Fibroblast of villous mesenchyme (primary cell): ENCODE measurements around the gene TBL1XR1. TPM values are rescaled to one million over a fixed set of nuclear protein-coding genes. Genes with fewer than 3 reads are reported as not detected.

Experiments used
- DNase-seq: peaks from one replicate; pipeline ENCODE4 v3.0.0-alpha.2; 2010; ENCODE audit warnings: low read depth
- H3K4me3 ChIP-seq: 2 replicates; pipeline ENCODE4 v1.5.1; 2011; ENCODE audit warnings: low read depth, mild to moderate bottlenecking, low read length
- total RNA-seq: library from RNA; depleted of rRNA; stranded (reverse); fragments of >200 nt; gene quantifications from 2 replicates; pipeline ENCODE4 v1.2.3, GENCODE V29; 2012
- TF ChIP-seq, protein P1 (sequence below): IDR thresholded peaks from 2 replicates; pipeline ENCODE4 v1.5.1; 2012; ENCODE audit warnings: low read depth, mild to moderate bottlenecking, low read length; ENCODE audit not compliant: insufficient read depth

The TBL1XR1 gene
- total RNA-seq, 1 donor = 161 TPM

DNA sequence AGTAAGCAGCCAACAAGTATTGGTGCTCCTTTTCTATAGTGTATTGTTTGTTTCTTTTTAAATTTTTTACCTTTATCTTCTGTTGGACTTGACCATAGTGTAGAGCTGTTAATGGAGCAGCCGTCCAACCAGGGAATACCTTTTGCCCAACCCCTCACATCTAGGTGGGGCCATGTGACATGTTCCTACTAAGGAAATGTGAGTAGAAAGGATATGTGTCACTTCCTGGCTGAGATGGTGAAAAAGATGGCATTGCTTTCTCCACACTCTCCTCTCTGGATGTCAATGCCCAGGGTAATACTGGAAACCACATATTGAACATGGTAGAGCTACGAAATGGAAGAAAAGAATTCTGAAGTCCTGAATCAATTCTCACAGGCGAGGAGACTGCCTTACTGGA lies 218.8 kb downstream of the TBL1XR1 start:
- DNase-seq = no peak
- TF ChIP-seq, protein P1, sequence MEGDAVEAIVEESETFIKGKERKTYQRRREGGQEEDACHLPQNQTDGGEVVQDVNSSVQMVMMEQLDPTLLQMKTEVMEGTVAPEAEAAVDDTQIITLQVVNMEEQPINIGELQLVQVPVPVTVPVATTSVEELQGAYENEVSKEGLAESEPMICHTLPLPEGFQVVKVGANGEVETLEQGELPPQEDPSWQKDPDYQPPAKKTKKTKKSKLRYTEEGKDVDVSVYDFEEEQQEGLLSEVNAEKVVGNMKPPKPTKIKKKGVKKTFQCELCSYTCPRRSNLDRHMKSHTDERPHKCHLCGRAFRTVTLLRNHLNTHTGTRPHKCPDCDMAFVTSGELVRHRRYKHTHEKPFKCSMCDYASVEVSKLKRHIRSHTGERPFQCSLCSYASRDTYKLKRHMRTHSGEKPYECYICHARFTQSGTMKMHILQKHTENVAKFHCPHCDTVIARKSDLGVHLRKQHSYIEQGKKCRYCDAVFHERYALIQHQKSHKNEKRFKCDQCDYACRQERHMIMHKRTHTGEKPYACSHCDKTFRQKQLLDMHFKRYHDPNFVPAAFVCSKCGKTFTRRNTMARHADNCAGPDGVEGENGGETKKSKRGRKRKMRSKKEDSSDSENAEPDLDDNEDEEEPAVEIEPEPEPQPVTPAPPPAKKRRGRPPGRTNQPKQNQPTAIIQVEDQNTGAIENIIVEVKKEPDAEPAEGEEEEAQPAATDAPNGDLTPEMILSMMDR = no peak
- no peak overlapping the region for H3K4me3 ChIP-seq

DNA sequence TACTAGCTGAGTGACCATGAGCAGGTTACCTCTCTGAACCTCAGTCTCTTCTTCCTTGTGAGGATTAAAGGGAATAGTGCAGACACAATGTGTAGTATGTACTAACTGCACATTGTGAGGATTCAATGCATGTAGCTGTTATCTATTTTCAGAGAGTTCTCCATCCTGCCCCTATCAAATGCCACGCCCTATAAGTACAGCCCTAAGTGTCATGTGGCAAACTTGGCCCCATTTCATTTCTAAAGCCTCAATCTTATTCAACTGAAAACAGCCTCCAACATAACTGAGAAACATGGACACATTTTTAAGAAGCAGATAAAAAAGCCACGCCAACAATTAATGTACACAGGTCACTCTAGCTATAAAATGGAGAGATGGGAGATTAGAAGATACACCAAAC lies 220.0 kb downstream of the TBL1XR1 start:
- no peak overlapping the region for H3K4me3 ChIP-seq
- DNase-seq = no peak
- TF ChIP-seq, protein P1 = no peak

DNA sequence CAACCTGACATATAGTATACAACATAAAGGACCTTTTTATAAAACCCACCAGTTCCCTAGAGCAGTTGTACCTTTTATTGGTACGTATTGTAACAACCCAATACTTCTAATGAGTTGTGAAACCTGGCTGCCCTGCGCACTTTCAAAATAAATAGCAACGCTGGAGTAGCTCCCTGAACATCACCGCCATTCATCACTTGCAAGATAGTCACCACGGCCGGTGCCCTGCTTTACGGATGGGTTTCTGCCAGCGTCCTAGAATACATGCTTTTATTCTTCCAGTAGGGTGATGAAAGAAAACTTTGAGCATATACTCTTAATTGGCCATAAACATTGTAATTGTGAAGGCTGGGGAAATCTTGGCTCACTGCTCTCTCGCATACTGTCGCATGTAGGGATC lies 220.7 kb downstream of the TBL1XR1 start:
- TF ChIP-seq, protein P1 = no peak
- no peak overlapping the region for H3K4me3 ChIP-seq
- no peak for DNase-seq

DNA sequence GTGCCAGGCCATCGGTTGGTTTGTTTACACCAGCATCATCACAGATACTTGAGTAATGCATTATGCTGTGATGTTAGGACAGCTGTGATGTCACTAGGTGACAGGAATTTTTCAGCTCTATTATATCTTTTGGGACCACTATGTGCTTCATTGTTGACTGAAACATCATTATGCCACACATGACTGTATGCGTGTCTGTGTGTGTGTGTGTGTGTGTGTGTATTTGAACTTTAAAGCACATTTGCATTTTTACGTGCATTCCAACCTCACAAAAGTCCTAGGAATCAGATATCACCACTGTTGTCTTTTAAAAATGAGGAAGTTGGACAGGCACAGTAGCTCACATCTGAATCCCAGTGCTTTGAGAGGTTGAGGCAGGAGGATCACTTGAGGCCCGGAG lies 223.0 kb downstream of the TBL1XR1 start:
- no peak overlapping the region for H3K4me3 ChIP-seq
- DNase-seq = no peak
- TF ChIP-seq, protein P1 = no peak

DNA sequence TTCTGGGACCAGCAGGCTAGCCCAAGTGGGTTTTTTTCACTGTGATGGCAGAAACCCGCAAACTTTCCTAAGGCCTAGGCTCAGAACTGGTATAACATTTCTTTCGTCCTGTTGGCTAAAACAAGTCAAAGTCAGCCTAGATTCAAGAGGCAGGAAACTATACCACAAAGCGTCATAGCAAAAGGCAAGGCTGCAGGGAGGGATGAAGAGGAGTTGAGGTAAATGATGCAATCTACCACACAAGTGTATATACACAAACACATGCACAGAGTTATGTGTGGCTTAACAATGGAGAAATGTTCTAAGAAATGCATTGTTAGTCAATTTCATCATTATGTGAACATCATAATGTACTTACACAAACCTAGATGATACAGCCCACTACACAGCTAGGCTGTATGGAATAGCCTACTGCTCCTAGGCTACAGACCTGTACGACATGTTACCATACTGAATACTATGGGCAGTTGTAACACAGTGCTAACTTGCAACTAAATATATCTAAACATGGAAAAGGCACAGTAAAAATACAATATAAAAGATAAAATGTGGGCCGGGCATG lies 225.6 kb downstream of the TBL1XR1 start:
- DNase-seq = no peak
- H3K4me3 ChIP-seq = no peak overlapping the region
- TF ChIP-seq, protein P1 = no peak

DNA sequence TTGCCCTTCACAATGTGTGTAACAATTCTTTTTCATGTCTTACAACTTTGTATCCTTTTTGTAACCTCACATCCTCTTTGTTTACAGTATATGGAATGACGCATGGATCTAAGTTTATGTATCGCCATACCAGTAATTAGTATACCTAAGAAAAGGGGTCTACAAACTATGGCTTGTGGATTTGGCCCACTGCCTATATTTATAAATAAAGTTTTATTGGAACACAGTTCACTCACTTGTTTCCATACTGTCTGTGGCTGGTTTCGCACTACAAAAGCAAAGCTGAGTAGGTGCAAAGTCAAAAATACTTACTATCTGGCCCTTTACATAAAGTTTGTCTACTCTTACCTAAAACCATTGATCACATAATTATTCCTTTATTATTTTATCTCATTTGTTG lies 226.5 kb downstream of the TBL1XR1 start:
- TF ChIP-seq, protein P1 = no peak
- DNase-seq = no peak
- H3K4me3 ChIP-seq = no peak overlapping the region

DNA sequence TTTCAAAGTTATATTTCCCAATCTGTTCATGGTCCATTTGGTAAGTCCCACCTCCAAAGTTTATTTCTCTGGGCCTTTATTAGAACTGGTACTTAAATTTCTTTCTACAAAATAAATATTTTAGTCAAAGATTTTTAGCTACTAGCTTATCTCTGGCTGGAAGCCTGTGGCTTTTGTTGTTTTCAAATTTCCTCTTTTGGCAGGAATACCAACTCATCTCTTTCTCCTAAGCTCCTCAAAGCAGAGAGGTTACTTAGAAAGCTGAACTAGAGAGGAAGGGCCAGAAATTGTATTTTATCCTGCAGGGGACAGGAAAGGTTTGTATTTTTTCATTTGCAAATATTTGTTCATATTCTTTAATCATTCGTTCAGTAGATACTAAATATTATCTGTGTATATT lies 227.8 kb downstream of the TBL1XR1 start:
- no peak overlapping the region for H3K4me3 ChIP-seq
- TF ChIP-seq, protein P1 = no peak
- no peak for DNase-seq
